ENCODE data around the gene MAP3K4.
"Not testable (repeated sequence)": the region's sequence is repeated elsewhere in the genome, so short reads cannot be mapped to it uniquely, and the experiment has no call there.

The MAP3K4 gene

GRCh38 chr6:160967833-160968232, 23.7 kb upstream of the MAP3K4 start:
- no peak for DNase-seq (ENCODE audit: low read depth in 2 of 2)

DNA sequence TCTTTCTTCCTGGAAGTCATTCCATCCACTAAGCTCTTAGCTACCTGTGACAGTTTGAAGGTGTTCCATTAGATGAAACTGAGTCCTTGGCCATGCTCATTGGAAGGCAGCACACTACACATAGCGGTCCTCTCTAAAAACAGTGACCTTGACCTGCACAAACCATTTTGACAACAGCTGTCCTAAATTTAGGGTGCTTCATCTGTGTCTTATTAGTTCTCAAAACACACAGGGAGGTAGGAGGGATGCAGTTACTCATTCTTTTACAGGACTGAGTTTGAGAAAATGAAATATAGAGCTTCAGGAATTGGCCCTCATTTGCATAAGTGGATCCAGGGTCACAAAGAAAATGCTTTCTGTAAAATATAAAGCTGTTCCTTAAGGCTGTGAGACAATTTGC, 20.4 kb upstream of the MAP3K4 start:
- no peak for DNase-seq (ENCODE audit: low read depth in 2 of 2)

GRCh38 chr6:160972111-160972510, 19.5 kb upstream of the MAP3K4 start:
- DNase-seq (ENCODE audit: low read depth in 2 of 2): no peak

GRCh38 chr6:160972594-160972993, 19.0 kb upstream of the MAP3K4 start:
- DNase-seq (ENCODE audit: low read depth in 2 of 2): not testable (repeated sequence)

GRCh38 chr6:160973311-160974250, 18.0 kb upstream of the MAP3K4 start:
- no peak for DNase-seq (ENCODE audit: low read depth in 2 of 2)

- no peak for DNase-seq (ENCODE audit: low read depth in 2 of 2)
Observed at GRCh38 chr6:160974304-160974771, 17.2 kb upstream of the MAP3K4 start.

DNA sequence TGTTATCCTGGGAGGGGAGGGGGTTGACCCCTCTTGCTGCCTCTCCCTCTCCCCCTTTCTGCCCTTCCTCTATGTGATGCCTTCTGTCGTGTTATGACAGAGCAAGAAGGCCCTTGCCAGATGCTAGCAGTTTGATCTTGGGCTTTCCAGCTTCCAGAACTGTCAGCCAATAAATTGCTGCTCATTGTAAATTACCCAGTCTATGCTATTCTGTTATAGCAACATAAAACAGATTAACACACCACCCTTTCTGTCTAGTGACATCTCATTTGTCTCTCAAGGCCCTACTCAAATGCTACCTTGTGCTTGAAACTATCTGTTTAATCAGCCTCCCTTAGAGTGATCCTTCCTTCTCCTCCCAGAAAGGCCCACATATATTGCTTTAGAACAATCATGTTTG, 16.4 kb upstream of the MAP3K4 start:
- no peak for DNase-seq (ENCODE audit: low read depth in 2 of 2)

DNA sequence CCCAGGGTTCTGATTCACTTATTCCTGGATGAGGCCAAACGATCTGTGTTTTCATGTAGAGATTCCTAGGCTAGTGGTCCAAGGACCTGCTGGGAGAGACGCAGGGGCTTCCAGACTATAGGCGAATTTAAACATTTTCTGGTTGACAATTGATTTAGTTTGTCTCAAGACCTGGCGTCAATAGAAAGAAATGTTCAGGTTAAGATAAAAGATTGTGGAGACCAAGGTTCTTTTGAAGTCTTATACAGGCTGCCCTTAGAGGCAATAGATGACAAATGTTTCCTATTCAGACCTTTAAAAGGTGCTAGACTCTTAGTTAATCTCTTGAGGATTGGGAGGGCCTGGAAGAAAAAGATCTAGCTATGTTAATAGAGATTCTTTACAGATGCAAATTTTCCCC, 15.6 kb upstream of the MAP3K4 start:
- not testable (repeated sequence) for DNase-seq (ENCODE audit: low read depth in 2 of 2)

GRCh38 chr6:160978141-160978901, 13.2 kb upstream of the MAP3K4 start:
- DNase-seq (ENCODE audit: low read depth in 2 of 2): no peak

GRCh38 chr6:160979061-160979708, 12.4 kb upstream of the MAP3K4 start:
- no peak for DNase-seq (ENCODE audit: low read depth in 2 of 2)

DNA sequence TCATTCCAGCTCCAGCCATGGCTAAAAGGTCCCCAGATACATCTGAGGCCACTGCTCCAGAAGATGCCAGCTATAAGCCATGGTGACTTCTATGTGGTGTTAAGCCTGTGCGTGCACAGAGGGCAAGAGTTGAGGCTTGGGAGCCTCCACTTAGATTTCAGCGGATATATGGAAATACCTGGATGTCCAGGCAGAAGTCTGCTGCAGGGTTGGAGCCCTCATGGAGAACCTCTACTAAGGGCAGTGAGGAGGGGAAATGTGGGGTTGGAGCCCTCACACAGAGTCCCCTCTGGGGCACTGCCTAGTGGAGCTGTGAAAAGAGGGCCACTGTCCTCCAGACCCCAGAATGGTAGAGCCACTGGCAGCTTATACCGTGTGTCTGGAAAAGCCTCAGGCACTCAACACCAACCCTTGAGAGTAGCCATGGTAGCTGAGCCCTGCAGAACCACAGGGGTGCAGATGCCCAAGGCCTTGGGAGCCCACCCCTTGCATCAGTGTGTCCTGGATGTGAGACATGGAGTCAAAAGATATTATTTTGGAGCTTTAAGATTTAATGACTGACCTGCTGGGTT, 8.1 kb upstream of the MAP3K4 start:
- not testable (repeated sequence) for DNase-seq (ENCODE audit: low read depth in 2 of 2)

GRCh38 chr6:160986851-160987250, 4.7 kb upstream of the MAP3K4 start:
- DNase-seq (ENCODE audit: low read depth in 2 of 2): no peak

- no peak for DNase-seq (ENCODE audit: low read depth in 2 of 2)
Observed at GRCh38 chr6:160987265-160987664, 4.3 kb upstream of the MAP3K4 start.

GRCh38 chr6:160990847-160991405, 643 bp upstream of the MAP3K4 start:
- no peak for DNase-seq (ENCODE audit: low read depth in 2 of 2)

DNA sequence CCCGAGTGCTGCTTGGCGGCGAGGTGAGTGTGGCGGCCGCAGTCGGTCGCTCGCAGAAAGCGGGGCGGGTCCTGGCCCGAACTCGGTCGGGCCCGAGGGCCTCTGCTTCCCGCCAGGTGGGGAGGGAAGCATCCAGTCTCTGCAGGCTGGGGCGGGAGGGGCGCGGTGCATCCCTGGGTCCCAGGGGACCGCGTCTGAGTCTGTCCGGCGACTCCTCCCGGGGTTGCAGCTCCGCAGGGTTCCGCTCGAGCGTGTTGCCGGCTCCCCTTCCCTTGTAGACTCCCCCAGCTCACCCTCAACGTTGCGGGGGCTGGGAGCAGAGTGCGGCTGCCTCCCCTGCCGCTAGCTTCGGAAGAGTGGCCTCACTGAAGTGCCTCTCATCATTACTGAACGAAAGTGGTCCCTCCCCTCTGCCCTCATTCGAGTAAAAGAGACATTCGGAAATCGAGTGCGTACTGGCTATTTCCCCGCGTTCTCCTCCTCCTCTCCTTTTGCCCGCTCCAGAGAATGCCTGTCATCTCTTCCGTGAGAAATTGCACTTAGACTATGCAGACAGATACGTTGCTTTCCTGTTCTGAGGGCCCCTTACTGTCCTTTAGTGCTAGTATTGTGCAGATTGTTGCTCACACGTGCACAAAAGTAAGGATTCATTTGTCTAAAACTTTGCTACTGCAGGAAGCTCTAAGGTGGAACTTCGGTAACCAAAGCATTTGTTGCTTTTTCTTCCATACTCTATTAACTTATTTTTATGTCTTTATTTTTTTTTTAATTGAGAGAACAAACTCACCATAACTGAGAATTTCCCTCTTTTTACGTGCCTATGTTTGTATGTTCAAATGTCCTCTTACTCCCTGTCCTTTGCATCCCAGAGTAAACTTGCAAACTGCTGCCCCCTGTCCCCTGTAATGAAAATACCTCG, 751 bp downstream of the MAP3K4 start:
- DNase-seq (ENCODE audit: low read depth in 2 of 2): peak; percentile 8 to 14

GRCh38 chr6:160992980-160993314, 1.4 kb downstream of the MAP3K4 start:
- no peak for DNase-seq (ENCODE audit: low read depth in 2 of 2)

GRCh38 chr6:160995271-160995670, 3.7 kb downstream of the MAP3K4 start:
- no peak for DNase-seq (ENCODE audit: low read depth in 2 of 2)

- no peak for DNase-seq (ENCODE audit: low read depth in 2 of 2)
Observed at GRCh38 chr6:160996131-160996601, 4.6 kb downstream of the MAP3K4 start.

DNA sequence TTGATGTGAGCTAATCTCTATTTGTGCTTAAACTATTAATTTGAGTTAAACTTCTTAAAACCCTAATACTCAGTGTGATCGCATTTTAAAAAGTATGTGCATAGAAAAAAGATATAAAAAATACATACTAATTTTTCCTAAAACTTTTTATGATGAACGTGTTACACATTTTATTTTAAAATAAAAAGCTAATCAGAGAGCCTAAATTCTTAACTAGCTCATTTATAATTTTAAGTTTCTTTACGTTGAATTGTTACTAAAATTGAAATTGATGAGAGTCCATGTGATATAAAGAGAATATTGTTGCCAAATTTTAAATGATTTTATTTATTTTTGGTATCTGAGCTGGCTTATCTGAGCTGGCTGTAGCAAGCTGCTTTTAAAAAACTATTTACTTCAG, 6.6 kb downstream of the MAP3K4 start:
- no peak for DNase-seq (ENCODE audit: low read depth in 2 of 2)

- DNase-seq (ENCODE audit: low read depth in 2 of 2): no peak
Observed at GRCh38 chr6:160998766-160999165, 7.2 kb downstream of the MAP3K4 start.
